ENCODE data around the gene AHRR. TPM values are rescaled to one million over a fixed set of nuclear protein-coding genes. Genes with fewer than 3 reads are reported as not detected.

Gene AHRR
- polyA plus RNA-seq, 1 donor: 3.9 TPM

GRCh38 chr5:433836-434235 lies 112.3 kb downstream of the AHRR start:
- DNase-seq: no peak
- Histone ChIP-seq H3K9me3 (ENCODE audit: control insufficient read depth, low read depth, low read length) (peaks cover 9% of the 10 kb centered on the region), H3K36me3 (ENCODE audit: control insufficient read depth, insufficient read depth, low read length) (no peaks in the 10 kb centered on the region), H3K27me3 (ENCODE audit: control insufficient read depth, insufficient read depth, low read length) (no peaks in the 10 kb centered on the region), H3K27ac (ENCODE audit: low read length) (no peak overlapping the region), H3K4me3 (ENCODE audit: low read length) (no peak overlapping the region), H3K4me1 (ENCODE audit: control insufficient read depth, insufficient read depth, low read length) (peaks cover 14% of the 10 kb centered on the region)
- WGBS (ENCODE audit: insufficient coverage, low lambda C conversion rate): no CpG with 5 or more reads among the region's 16 CpGs

- Histone ChIP-seq H3K27ac (ENCODE audit: low read length) (no peak overlapping the region), H3K9me3 (ENCODE audit: control insufficient read depth, low read depth, low read length) (peaks cover 6% of the 10 kb centered on the region), H3K36me3 (ENCODE audit: control insufficient read depth, insufficient read depth, low read length) (no peaks in the 10 kb centered on the region), H3K4me1 (ENCODE audit: control insufficient read depth, insufficient read depth, low read length) (peaks cover 14% of the 10 kb centered on the region), H3K27me3 (ENCODE audit: control insufficient read depth, insufficient read depth, low read length) (no peaks in the 10 kb centered on the region), H3K4me3 (ENCODE audit: low read length) (no peak overlapping the region)
- no peak for DNase-seq
- WGBS (ENCODE audit: insufficient coverage, low lambda C conversion rate): no CpG with 5 or more reads among the region's 26 CpGs
Measured at GRCh38 chr5:434443-435146, 113.1 kb downstream of the AHRR start.

GRCh38 chr5:435156-435790 lies 113.8 kb downstream of the AHRR start:
- no peaks in the 10 kb centered on the region for H3K36me3 ChIP-seq (ENCODE audit: control insufficient read depth, insufficient read depth, low read length)
- H3K9me3 ChIP-seq (ENCODE audit: control insufficient read depth, low read depth, low read length): peaks cover 4% of the 10 kb centered on the region
- H3K4me3 ChIP-seq (ENCODE audit: low read length): no peak overlapping the region
- peaks cover 13% of the 10 kb centered on the region for H3K4me1 ChIP-seq (ENCODE audit: control insufficient read depth, insufficient read depth, low read length)
- H3K27ac ChIP-seq (ENCODE audit: low read length): no peak overlapping the region
- WGBS (ENCODE audit: insufficient coverage, low lambda C conversion rate): no CpG with 5 or more reads among the region's 27 CpGs
- DNase-seq: no peak
- no peaks in the 10 kb centered on the region for H3K27me3 ChIP-seq (ENCODE audit: control insufficient read depth, insufficient read depth, low read length)

GRCh38 chr5:435961-436640 lies 114.6 kb downstream of the AHRR start:
- no CpG with 5 or more reads among the region's 18 CpGs for WGBS (ENCODE audit: insufficient coverage, low lambda C conversion rate)
- DNase-seq: no peak
- Histone ChIP-seq H3K27me3 (ENCODE audit: control insufficient read depth, insufficient read depth, low read length) (no peaks in the 10 kb centered on the region), H3K36me3 (ENCODE audit: control insufficient read depth, insufficient read depth, low read length) (no peaks in the 10 kb centered on the region), H3K4me1 (ENCODE audit: control insufficient read depth, insufficient read depth, low read length) (peaks cover 4% of the 10 kb centered on the region), H3K4me3 (ENCODE audit: low read length) (no peak overlapping the region), H3K27ac (ENCODE audit: low read length) (no peak overlapping the region), H3K9me3 (ENCODE audit: control insufficient read depth, low read depth, low read length) (peaks cover 3% of the 10 kb centered on the region)

GRCh38 chr5:436641-436975 lies 115.1 kb downstream of the AHRR start:
- Histone ChIP-seq H3K4me3 (ENCODE audit: low read length) (no peak overlapping the region), H3K27me3 (ENCODE audit: control insufficient read depth, insufficient read depth, low read length) (no peaks in the 10 kb centered on the region), H3K4me1 (ENCODE audit: control insufficient read depth, insufficient read depth, low read length) (no peaks in the 10 kb centered on the region), H3K36me3 (ENCODE audit: control insufficient read depth, insufficient read depth, low read length) (no peaks in the 10 kb centered on the region), H3K9me3 (ENCODE audit: control insufficient read depth, low read depth, low read length) (no peaks in the 10 kb centered on the region), H3K27ac (ENCODE audit: low read length) (no peak overlapping the region)
- DNase-seq: no peak
- WGBS (ENCODE audit: insufficient coverage, low lambda C conversion rate): no CpG with 5 or more reads among the region's 5 CpGs

- WGBS (ENCODE audit: insufficient coverage, low lambda C conversion rate): 50% methylated on average over 2 of the region's 18 CpGs
- Histone ChIP-seq H3K4me1 (ENCODE audit: control insufficient read depth, insufficient read depth, low read length) (peaks cover 5% of the 10 kb centered on the region), H3K4me3 (ENCODE audit: low read length) (no peak overlapping the region), H3K9me3 (ENCODE audit: control insufficient read depth, low read depth, low read length) (no peaks in the 10 kb centered on the region), H3K27me3 (ENCODE audit: control insufficient read depth, insufficient read depth, low read length) (no peaks in the 10 kb centered on the region), H3K36me3 (ENCODE audit: control insufficient read depth, insufficient read depth, low read length) (no peaks in the 10 kb centered on the region), H3K27ac (ENCODE audit: low read length) (no peak overlapping the region)
- DNase-seq: no peak
Measured at GRCh38 chr5:437281-437771, 115.8 kb downstream of the AHRR start.

GRCh38 chr5:438481-438981 lies 117.0 kb downstream of the AHRR start:
- no peaks in the 10 kb centered on the region for H3K36me3 ChIP-seq (ENCODE audit: control insufficient read depth, insufficient read depth, low read length)
- no CpG with 5 or more reads among the region's 14 CpGs for WGBS (ENCODE audit: insufficient coverage, low lambda C conversion rate)
- no peak for DNase-seq
- no peak overlapping the region for H3K27ac ChIP-seq (ENCODE audit: low read length)
- peaks cover 6% of the 10 kb centered on the region for H3K4me1 ChIP-seq (ENCODE audit: control insufficient read depth, insufficient read depth, low read length)
- no peaks in the 10 kb centered on the region for H3K27me3 ChIP-seq (ENCODE audit: control insufficient read depth, insufficient read depth, low read length)
- no peaks in the 10 kb centered on the region for H3K9me3 ChIP-seq (ENCODE audit: control insufficient read depth, low read depth, low read length)
- no peak overlapping the region for H3K4me3 ChIP-seq (ENCODE audit: low read length)

GRCh38 chr5:439181-439580 lies 117.7 kb downstream of the AHRR start:
- DNase-seq: no peak
- Histone ChIP-seq H3K27me3 (ENCODE audit: control insufficient read depth, insufficient read depth, low read length) (no peaks in the 10 kb centered on the region), H3K4me1 (ENCODE audit: control insufficient read depth, insufficient read depth, low read length) (peaks cover 10% of the 10 kb centered on the region), H3K27ac (ENCODE audit: low read length) (no peak overlapping the region), H3K36me3 (ENCODE audit: control insufficient read depth, insufficient read depth, low read length) (no peaks in the 10 kb centered on the region), H3K9me3 (ENCODE audit: control insufficient read depth, low read depth, low read length) (no peaks in the 10 kb centered on the region), H3K4me3 (ENCODE audit: low read length) (no peak overlapping the region)
- 40% methylated on average over 1 of the region's 8 CpGs for WGBS (ENCODE audit: insufficient coverage, low lambda C conversion rate)

GRCh38 chr5:439636-440035 lies 118.1 kb downstream of the AHRR start:
- no peak overlapping the region for H3K4me3 ChIP-seq (ENCODE audit: low read length)
- whole genome bisulfite sequencing (ENCODE audit: insufficient coverage, low lambda C conversion rate): 100% methylated on average over 3 of the region's 14 CpGs
- no peak for DNase-seq
- H3K36me3 ChIP-seq (ENCODE audit: control insufficient read depth, insufficient read depth, low read length): no peaks in the 10 kb centered on the region
- H3K27ac ChIP-seq (ENCODE audit: low read length): no peak overlapping the region
- no peaks in the 10 kb centered on the region for H3K9me3 ChIP-seq (ENCODE audit: control insufficient read depth, low read depth, low read length)
- H3K27me3 ChIP-seq (ENCODE audit: control insufficient read depth, insufficient read depth, low read length): no peaks in the 10 kb centered on the region
- peaks cover 11% of the 10 kb centered on the region for H3K4me1 ChIP-seq (ENCODE audit: control insufficient read depth, insufficient read depth, low read length)

- H3K27me3 ChIP-seq (ENCODE audit: control insufficient read depth, insufficient read depth, low read length): no peaks in the 10 kb centered on the region
- peaks cover 2% of the 10 kb centered on the region for H3K36me3 ChIP-seq (ENCODE audit: control insufficient read depth, insufficient read depth, low read length)
- no peaks in the 10 kb centered on the region for H3K9me3 ChIP-seq (ENCODE audit: control insufficient read depth, low read depth, low read length)
- WGBS (ENCODE audit: insufficient coverage, low lambda C conversion rate): 92% methylated on average over 7 of the region's 18 CpGs
- H3K4me3 ChIP-seq (ENCODE audit: low read length): no peak overlapping the region
- H3K4me1 ChIP-seq (ENCODE audit: control insufficient read depth, insufficient read depth, low read length): peaks cover 11% of the 10 kb centered on the region
- H3K27ac ChIP-seq (ENCODE audit: low read length): no peak overlapping the region
- DNase-seq: no peak
Measured at GRCh38 chr5:440401-441201, 119.1 kb downstream of the AHRR start.
